GM20000 (cell line): ENCODE data around the gene OR4D6.
"Not testable (repeated sequence)": the region's sequence is repeated elsewhere in the genome, so short reads cannot be mapped to it uniquely, and the experiment has no call there.

ENCODE experiments used
- DNase-seq: peaks from one replicate; pipeline ENCODE4 v3.0.0; 2012; ENCODE audit warnings: low spot score
- CTCF ChIP-seq: IDR thresholded peaks from 2 replicates; pipeline ENCODE4 v1.5.1; 2012; ENCODE audit warnings: mild to moderate bottlenecking, control low read depth; ENCODE audit errors: extremely low read depth, missing control alignments

Gene OR4D6

GRCh38 chr11:59425131-59425530, 31.6 kb upstream of the OR4D6 start:
- DNase-seq, result no peak
- TF ChIP-seq CTCF, result no peak

GRCh38 chr11:59426361-59427067, 30.2 kb upstream of the OR4D6 start, which contains the start of gene OR5A2:
OR5A2 (minus strand) TSS chr11:59426413; CDS start chr11:59422953, 3,460 bp downstream.
- no peak for TF ChIP-seq CTCF
- no peak for DNase-seq

- no peak for TF ChIP-seq CTCF
- DNase-seq, result no peak
Measured at GRCh38 chr11:59427068-59427382, 29.7 kb upstream of the OR4D6 start.

- peak; percentile 65 for TF ChIP-seq CTCF
- peak; percentile 58 for DNase-seq
Measured at GRCh38 chr11:59429924-59430516, 26.7 kb upstream of the OR4D6 start.

- no peak for TF ChIP-seq CTCF
- DNase-seq, result no peak
Measured at GRCh38 chr11:59436169-59436568, 20.6 kb upstream of the OR4D6 start, which contains the start of gene OR5A1. OR5A1 (plus strand) TSS chr11:59436469; CDS start chr11:59443169, 6,700 bp downstream.

GRCh38 chr11:59437770-59438169, 19.0 kb upstream of the OR4D6 start:
- TF ChIP-seq CTCF, result no peak
- DNase-seq, result no peak

GRCh38 chr11:59445624-59446023, 11.1 kb upstream of the OR4D6 start:
- DNase-seq, result not testable (repeated sequence)

- TF ChIP-seq CTCF, result no peak
- no peak for DNase-seq
Measured at GRCh38 chr11:59448484-59448883, 8.3 kb upstream of the OR4D6 start.
